Thymus (tissue), 11 donors: ENCODE measurements around the gene KIF16B. TPM values are rescaled to one million over a fixed set of nuclear protein-coding genes. Genes with fewer than 3 reads are reported as not detected.

Experiments
- DNase-seq, 9 donors: peaks; one replicate each; pipeline ENCODE4 v3.0.0-alpha.2; 2013; ENCODE audit warnings: low spot score in 9 of 9, low read depth in 6 of 9, missing footprints in 1 of 9
- H3K27ac ChIP-seq, 2 donors: one replicate each; pipeline ENCODE4 v1.5.1; 2013; ENCODE audit warnings: control low read depth in 1 of 2, low read depth in 1 of 2, low read length in 1 of 2, mild to moderate bottlenecking in 1 of 2, moderate library complexity in 1 of 2
- H3K27me3 ChIP-seq, 2 donors: one replicate each; pipeline ENCODE4 v1.5.1; 2013; ENCODE audit warnings: low read length in 1 of 2; ENCODE audit not compliant: control insufficient read depth in 2 of 2, insufficient read depth in 1 of 2
- H3K36me3 ChIP-seq, 2 donors: one replicate each; pipeline ENCODE4 v1.5.1; 2013; ENCODE audit warnings: low read length in 1 of 2, mild to moderate bottlenecking in 1 of 2, moderate library complexity in 1 of 2; ENCODE audit not compliant: control insufficient read depth in 2 of 2, insufficient read depth in 2 of 2
- H3K4me1 ChIP-seq, 2 donors: one replicate each; pipeline ENCODE4 v1.5.1; 2013; ENCODE audit warnings: low read length in 2 of 2; ENCODE audit not compliant: control insufficient read depth in 2 of 2, insufficient read depth in 2 of 2
- H3K4me3 ChIP-seq, 2 donors: one replicate each; pipeline ENCODE4 v1.5.1; 2013; ENCODE audit warnings: low read length in 2 of 2, control low read depth in 1 of 2, mild to moderate bottlenecking in 1 of 2
- H3K9me3 ChIP-seq, 2 donors: one replicate each; pipeline ENCODE4 v1.5.1; 2013; ENCODE audit warnings: low read length in 1 of 2, mild to moderate bottlenecking in 1 of 2; ENCODE audit not compliant: control insufficient read depth in 2 of 2, insufficient read depth in 1 of 2
- WGBS: extraction: QIAGEN DNeasy Blood & Tissue Kit; methylation state at CpG from one replicate; pipeline ENCODE4 v1.1.7; 2013; 5-methylcytosine and 5-hydroxymethylcytosine counted together
- polyA plus RNA-seq: library from polyadenylated mRNA; stranded (reverse); fragments of 200-250 nt; gene quantifications from one replicate; pipeline ENCODE4 v1.2.3, GENCODE V29; 2013
- total RNA-seq: library from RNA; stranded (reverse); fragments of 120-200 nt; gene quantifications from one replicate; pipeline ENCODE4 v1.2.4, GENCODE V29; 2013
- donor health status: healthy.

The KIF16B gene
- total and polyA plus RNA-seq, 2 donors: 5.2 to 6.7 TPM

- no peaks in the 10 kb centered on the region for H3K36me3 ChIP-seq
- no peak for DNase-seq
- H3K4me1 ChIP-seq: no peaks in the 10 kb centered on the region
- no peaks in the 10 kb centered on the region for H3K9me3 ChIP-seq
- no peak overlapping the region for H3K4me3 ChIP-seq
- no peaks in the 10 kb centered on the region for H3K27me3 ChIP-seq
- WGBS: 96% methylated on average over 2 of the region's 2 CpGs
- no peak overlapping the region for H3K27ac ChIP-seq
These were observed 140.0 kb downstream of the KIF16B start for GRCh38 chr20:16433293-16433580.

GRCh38 chr20:16432466-16433292 is 140.6 kb downstream of the KIF16B start:
- Histone ChIP-seq H3K27ac (no peak overlapping the region), H3K4me3 (no peak overlapping the region), H3K9me3 (no peaks in the 10 kb centered on the region), H3K27me3 (no peaks in the 10 kb centered on the region), H3K4me1 (no peaks in the 10 kb centered on the region), H3K36me3 (no peaks in the 10 kb centered on the region)
- DNase-seq: no peak
- WGBS: 96% methylated on average over 8 of the region's 8 CpGs

GRCh38 chr20:16428112-16428511 is 145.1 kb downstream of the KIF16B start:
- Histone ChIP-seq H3K27me3 (no peaks in the 10 kb centered on the region), H3K36me3 (no peaks in the 10 kb centered on the region)

GRCh38 chr20:16427571-16427970 is 145.7 kb downstream of the KIF16B start:
- 99% methylated on average over 2 of the region's 2 CpGs for WGBS
- Histone ChIP-seq H3K36me3 (no peaks in the 10 kb centered on the region), H3K27me3 (no peaks in the 10 kb centered on the region), H3K9me3 (no peaks in the 10 kb centered on the region), H3K27ac (no peak overlapping the region), H3K4me3 (no peak overlapping the region), H3K4me1 (no peaks in the 10 kb centered on the region)
- DNase-seq: no peak

More at GRCh38 chr20:16428112-16428511, 145.1 kb downstream of the KIF16B start:
- 100% methylated on average over 1 of the region's 1 CpG for WGBS
- Histone ChIP-seq H3K4me3 (no peak overlapping the region), H3K9me3 (no peaks in the 10 kb centered on the region), H3K4me1 (no peaks in the 10 kb centered on the region), H3K27ac (no peak overlapping the region)
- DNase-seq: no peak

- WGBS: 95% methylated on average over 1 of the region's 1 CpG
- Histone ChIP-seq H3K36me3 (no peaks in the 10 kb centered on the region), H3K9me3 (no peaks in the 10 kb centered on the region), H3K4me1 (no peaks in the 10 kb centered on the region), H3K4me3 (no peak overlapping the region), H3K27me3 (no peaks in the 10 kb centered on the region), H3K27ac (no peak overlapping the region)
- no peak for DNase-seq
These were observed 148.5 kb downstream of the KIF16B start for GRCh38 chr20:16424780-16425179.

- no peaks in the 10 kb centered on the region for H3K36me3 ChIP-seq
- H3K27ac ChIP-seq: no peak overlapping the region
These were observed 149.7 kb downstream of the KIF16B start for GRCh38 chr20:16423311-16424212.

GRCh38 chr20:16419138-16419715 is 154.0 kb downstream of the KIF16B start:
- no peak for DNase-seq
- H3K36me3 ChIP-seq: no peaks in the 10 kb centered on the region
- over 99% methylated on average over 2 of the region's 2 CpGs for WGBS

More at GRCh38 chr20:16423311-16424212, 149.7 kb downstream of the KIF16B start:
- no peak for DNase-seq
- no peak overlapping the region for H3K4me3 ChIP-seq
- H3K27me3 ChIP-seq: no peaks in the 10 kb centered on the region
- no peaks in the 10 kb centered on the region for H3K4me1 ChIP-seq
- whole genome bisulfite sequencing: 97% methylated on average over 4 of the region's 4 CpGs
- H3K9me3 ChIP-seq: no peaks in the 10 kb centered on the region

GRCh38 chr20:16418616-16419015 is 154.6 kb downstream of the KIF16B start:
- H3K4me1 ChIP-seq: no peaks in the 10 kb centered on the region
- H3K27me3 ChIP-seq: no peaks in the 10 kb centered on the region
- no peaks in the 10 kb centered on the region for H3K9me3 ChIP-seq
- 95% methylated on average over 1 of the region's 1 CpG for WGBS
- H3K4me3 ChIP-seq: no peak overlapping the region
- H3K36me3 ChIP-seq: no peaks in the 10 kb centered on the region
- no peak overlapping the region for H3K27ac ChIP-seq
- DNase-seq: no peak

More at GRCh38 chr20:16419138-16419715, 154.0 kb downstream of the KIF16B start:
- Histone ChIP-seq H3K9me3 (no peaks in the 10 kb centered on the region), H3K4me3 (no peak overlapping the region), H3K27me3 (no peaks in the 10 kb centered on the region), H3K4me1 (no peaks in the 10 kb centered on the region), H3K27ac (no peak overlapping the region)

GRCh38 chr20:16417001-16417400 is 156.2 kb downstream of the KIF16B start:
- H3K27ac ChIP-seq: no peak overlapping the region
- WGBS: 96% methylated on average over 8 of the region's 8 CpGs
- no peaks in the 10 kb centered on the region for H3K4me1 ChIP-seq
- DNase-seq: no peak
- no peaks in the 10 kb centered on the region for H3K9me3 ChIP-seq
- H3K4me3 ChIP-seq: no peak overlapping the region
- no peaks in the 10 kb centered on the region for H3K27me3 ChIP-seq
- H3K36me3 ChIP-seq: no peaks in the 10 kb centered on the region
